Uterus (tissue), 4 donors: ENCODE measurements around the gene MOB3A. TPM values are rescaled to one million over a fixed set of nuclear protein-coding genes. Genes with fewer than 3 reads are reported as not detected.

Source experiments
- DNase-seq, 2 donors: peaks; one replicate each; pipeline ENCODE4 v3.0.0-alpha.2; 2019 to 2020
- H3K27ac ChIP-seq, 2 donors: fragments of 200-600 bp; sonication (generic); 1 replicate in 1 of 2; 2 replicates in 1 of 2; pipeline ENCODE4 v1.5.1; 2016 to 2018
- H3K27me3 ChIP-seq, 2 donors: fragments of 200-600 bp; sonication (generic); one replicate each; pipeline ENCODE4 v1.5.1; 2018 to 2019; ENCODE audit warnings: control low read depth in 1 of 2
- H3K36me3 ChIP-seq, 2 donors: fragments of 200-600 bp; sonication (generic); one replicate each; pipeline ENCODE4 v1.5.1; 2019; ENCODE audit warnings: control low read depth in 1 of 2
- H3K4me1 ChIP-seq, 2 donors: fragments of 200-600 bp; sonication (generic); one replicate each; pipeline ENCODE4 v1.5.1; 2018 to 2019; ENCODE audit warnings: control low read depth in 1 of 2
- H3K4me3 ChIP-seq, 2 donors: fragments of 200-600 bp; sonication (generic); 1 replicate in 1 of 2; 2 replicates in 1 of 2; pipeline ENCODE4 v1.5.1; 2018 to 2019; ENCODE audit warnings: mild to moderate bottlenecking in 1 of 2
- H3K9me3 ChIP-seq, 2 donors: fragments of 200-600 bp; sonication (generic); one replicate each; pipeline ENCODE4 v1.5.1; 2019; ENCODE audit warnings: control low read depth in 1 of 2
- POLR2A ChIP-seq, 2 donors: fragments of 450-650 bp; IDR thresholded peaks; one replicate each; pipeline ENCODE4 v1.6.1; 2016; ENCODE audit warnings: antibody characterized with exemption in 2 of 2, mild to moderate bottlenecking in 1 of 2, moderate library complexity in 1 of 2
- intact Hi-C: fragments of 100-400 bp; cut with DNase I; formaldehyde crosslinking; loops from one replicate; pipeline ENCODE4 v1.15.1; 2023; ENCODE audit warnings: low total_unique reads
- total RNA-seq, 4 donors: library from RNA; depleted of rRNA in 3 of 4; stranded (reverse); fragments of >200 nt in 3 of 4; gene quantifications; one replicate each; pipeline versions ENCODE4 v1.1.0 to v1.2.4, GENCODE V29; 2014 to 2023
- TF ChIP-seq, protein P1 (sequence below), 4 experiments: fragments of 200-600 bp in 2 of 4; fragments of 450-650 bp in 2 of 4; sonication (generic) in 2 of 4; IDR thresholded peaks; one replicate each; pipeline ENCODE4 v1.5.1; 2016 to 2019; ENCODE audit warnings: antibody characterized with exemption in 4 of 4, mild to moderate bottlenecking in 2 of 4, moderate library complexity in 1 of 4
- donor health status: DM: yes; HTN: yes; CAD: no.

Gene MOB3A
- total RNA-seq, 4 donors from 2014 or later: 10.2 to 81.4 (median 20.7) TPM

DNA sequence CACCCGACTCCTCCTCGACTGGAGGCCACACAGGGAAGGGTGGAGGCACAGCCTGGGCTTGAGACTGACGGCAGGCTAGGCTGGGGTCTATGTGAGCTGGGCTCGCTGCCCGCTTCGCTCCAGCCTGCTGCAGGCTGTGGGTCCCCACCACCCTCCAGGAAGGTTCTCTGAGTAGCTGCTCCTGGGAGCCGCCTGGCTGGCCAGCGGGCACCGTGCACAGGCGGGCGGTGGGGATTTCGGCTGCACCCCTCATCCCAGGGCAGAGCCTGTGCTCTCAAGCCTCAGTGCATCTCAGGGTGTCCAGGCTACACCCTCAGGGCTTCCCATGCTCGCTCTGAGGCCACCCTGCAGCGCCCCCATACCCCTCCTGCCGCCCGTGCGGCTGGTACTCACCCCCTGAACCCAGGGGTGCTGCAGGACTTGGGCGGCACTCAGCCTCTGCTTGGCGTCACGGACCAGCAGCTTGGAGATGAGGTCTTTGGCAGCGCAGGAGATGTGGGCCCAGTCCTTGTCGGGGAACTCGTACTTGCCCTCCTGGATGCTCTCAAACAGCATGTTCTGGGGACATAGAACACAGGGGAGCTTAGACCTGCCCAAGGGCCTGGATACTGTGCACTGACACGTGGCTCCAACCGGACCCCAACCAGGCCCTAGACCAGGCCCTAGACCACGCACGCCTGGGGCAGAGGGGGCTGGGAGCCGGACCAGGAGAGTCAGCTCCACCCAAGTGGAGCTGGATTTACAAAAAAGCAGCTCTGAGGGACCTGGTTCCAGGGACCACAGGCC, 55.3 kb downstream of the MOB3A start:
- Histone ChIP-seq H3K9me3 (no peaks in the 10 kb centered on the region), H3K36me3 (no peaks in the 10 kb centered on the region), H3K4me1 (peaks cover 6 to 11% of the 10 kb centered on the region in 2 donors), H3K27ac (peak overlapping the region; percentile 88 to 89), H3K27me3 (no peaks in the 10 kb centered on the region), H3K4me3 (no peak overlapping the region)
- intact Hi-C loops: no loop called here
- no peak for TF ChIP-seq POLR2A (IDR thresholded peaks at IDR 0.05)
- TF ChIP-seq, protein P1, sequence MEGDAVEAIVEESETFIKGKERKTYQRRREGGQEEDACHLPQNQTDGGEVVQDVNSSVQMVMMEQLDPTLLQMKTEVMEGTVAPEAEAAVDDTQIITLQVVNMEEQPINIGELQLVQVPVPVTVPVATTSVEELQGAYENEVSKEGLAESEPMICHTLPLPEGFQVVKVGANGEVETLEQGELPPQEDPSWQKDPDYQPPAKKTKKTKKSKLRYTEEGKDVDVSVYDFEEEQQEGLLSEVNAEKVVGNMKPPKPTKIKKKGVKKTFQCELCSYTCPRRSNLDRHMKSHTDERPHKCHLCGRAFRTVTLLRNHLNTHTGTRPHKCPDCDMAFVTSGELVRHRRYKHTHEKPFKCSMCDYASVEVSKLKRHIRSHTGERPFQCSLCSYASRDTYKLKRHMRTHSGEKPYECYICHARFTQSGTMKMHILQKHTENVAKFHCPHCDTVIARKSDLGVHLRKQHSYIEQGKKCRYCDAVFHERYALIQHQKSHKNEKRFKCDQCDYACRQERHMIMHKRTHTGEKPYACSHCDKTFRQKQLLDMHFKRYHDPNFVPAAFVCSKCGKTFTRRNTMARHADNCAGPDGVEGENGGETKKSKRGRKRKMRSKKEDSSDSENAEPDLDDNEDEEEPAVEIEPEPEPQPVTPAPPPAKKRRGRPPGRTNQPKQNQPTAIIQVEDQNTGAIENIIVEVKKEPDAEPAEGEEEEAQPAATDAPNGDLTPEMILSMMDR (IDR thresholded peaks at IDR 0.05): no peak
- DNase-seq: peak in 1 of 2 donors; percentile 21

DNA sequence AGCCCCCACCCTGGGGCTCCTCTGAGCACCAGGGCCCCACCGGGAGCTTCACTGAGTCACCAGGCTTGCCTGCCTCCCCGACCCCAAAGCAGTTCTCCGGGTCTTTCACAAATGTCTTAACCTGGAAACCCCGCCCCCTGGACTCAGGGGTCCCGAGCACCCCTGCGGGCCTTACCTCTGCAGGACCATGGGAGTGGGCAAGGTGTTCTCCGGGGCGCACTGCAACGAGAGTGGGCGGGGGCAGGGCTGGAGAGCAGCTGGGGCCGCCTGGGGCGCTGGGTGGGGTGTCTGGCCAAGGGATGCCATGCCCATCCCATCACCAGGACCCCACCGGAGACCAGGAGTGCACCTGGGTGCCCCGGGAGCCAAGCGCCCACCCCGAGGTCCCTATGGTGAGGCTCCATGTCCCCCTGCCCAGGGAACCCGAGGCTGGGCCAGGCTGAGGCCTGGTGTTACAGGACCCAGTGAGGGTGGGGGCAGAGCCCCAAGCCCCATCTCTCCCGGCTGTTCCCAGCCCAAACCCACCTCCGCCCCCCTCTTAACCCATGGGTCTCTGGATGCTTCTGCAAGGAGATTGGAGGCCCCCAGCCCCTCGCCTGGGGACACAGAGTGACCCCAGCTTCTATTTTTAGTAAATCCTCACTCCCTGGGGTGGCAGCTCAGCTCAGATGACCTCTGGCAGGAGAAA, 56.0 kb downstream of the MOB3A start:
- Histone ChIP-seq H3K4me1 (peaks cover 6 to 11% of the 10 kb centered on the region in 2 donors), H3K27ac (peak overlapping the region in 1 of 2 donors; percentile 89), H3K27me3 (no peaks in the 10 kb centered on the region), H3K9me3 (no peaks in the 10 kb centered on the region), H3K36me3 (no peaks in the 10 kb centered on the region), H3K4me3 (no peak overlapping the region)
- DNase-seq: peak in 1 of 2 donors; percentile 29
- no peak for TF ChIP-seq POLR2A (IDR thresholded peaks at IDR 0.05)
- TF ChIP-seq, protein P1 (IDR thresholded peaks at IDR 0.05): no peak
- intact Hi-C loops: no loop called here

DNA sequence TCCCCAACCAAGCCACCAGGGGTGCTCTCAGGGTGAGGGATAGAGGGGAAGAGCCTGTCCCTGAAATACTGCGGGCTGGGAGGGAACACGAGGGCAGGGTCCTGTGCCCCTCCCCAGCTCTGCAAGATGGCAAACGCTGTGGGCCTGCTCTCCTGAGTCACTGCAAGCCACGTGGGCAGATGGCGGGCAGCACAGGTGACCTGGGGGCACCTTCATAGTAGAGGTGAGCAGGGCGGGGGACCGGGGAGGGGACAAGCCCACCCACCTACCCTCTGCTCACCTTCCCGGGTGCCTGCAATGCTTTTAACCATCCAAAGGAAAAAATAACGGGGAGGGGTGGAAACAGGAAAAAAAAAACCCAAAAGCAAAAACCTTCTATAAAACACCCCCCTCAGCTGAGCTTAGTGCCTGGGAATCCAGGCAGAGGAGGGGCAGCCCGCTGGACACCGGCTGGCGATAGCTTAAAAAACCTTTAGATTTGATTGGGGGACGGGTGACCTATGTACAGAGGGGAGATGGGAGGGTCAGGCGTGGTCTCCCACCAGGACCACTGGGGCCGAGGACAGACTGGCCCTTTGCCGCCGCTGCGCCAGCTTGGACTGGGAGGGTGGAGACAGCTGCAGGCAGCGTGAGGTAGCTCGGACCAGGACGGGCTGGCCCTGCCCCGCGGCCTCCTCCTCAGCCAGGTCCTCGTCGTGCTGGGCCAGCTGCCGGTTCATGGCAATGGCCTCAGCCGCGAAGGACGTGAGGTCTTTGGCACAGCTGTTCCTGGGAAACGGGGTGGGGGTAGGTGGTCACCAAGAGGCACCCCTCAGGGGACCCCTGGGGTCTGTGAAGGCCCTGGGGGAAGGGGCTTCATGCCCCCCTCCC, 56.8 kb downstream of the MOB3A start:
- H3K4me1 ChIP-seq: peaks cover 6 to 11% of the 10 kb centered on the region in 2 donors
- no peaks in the 10 kb centered on the region for H3K27me3 ChIP-seq
- no peak for TF ChIP-seq POLR2A (IDR thresholded peaks at IDR 0.05)
- TF ChIP-seq, protein P1 (IDR thresholded peaks at IDR 0.05): no peak
- H3K27ac ChIP-seq: peak overlapping the region in 1 of 2 donors; percentile 89
- H3K36me3 ChIP-seq: no peaks in the 10 kb centered on the region
- H3K9me3 ChIP-seq: no peaks in the 10 kb centered on the region
- no peak overlapping the region for H3K4me3 ChIP-seq
- no peak for DNase-seq
- intact Hi-C loops: no loop called here

DNA sequence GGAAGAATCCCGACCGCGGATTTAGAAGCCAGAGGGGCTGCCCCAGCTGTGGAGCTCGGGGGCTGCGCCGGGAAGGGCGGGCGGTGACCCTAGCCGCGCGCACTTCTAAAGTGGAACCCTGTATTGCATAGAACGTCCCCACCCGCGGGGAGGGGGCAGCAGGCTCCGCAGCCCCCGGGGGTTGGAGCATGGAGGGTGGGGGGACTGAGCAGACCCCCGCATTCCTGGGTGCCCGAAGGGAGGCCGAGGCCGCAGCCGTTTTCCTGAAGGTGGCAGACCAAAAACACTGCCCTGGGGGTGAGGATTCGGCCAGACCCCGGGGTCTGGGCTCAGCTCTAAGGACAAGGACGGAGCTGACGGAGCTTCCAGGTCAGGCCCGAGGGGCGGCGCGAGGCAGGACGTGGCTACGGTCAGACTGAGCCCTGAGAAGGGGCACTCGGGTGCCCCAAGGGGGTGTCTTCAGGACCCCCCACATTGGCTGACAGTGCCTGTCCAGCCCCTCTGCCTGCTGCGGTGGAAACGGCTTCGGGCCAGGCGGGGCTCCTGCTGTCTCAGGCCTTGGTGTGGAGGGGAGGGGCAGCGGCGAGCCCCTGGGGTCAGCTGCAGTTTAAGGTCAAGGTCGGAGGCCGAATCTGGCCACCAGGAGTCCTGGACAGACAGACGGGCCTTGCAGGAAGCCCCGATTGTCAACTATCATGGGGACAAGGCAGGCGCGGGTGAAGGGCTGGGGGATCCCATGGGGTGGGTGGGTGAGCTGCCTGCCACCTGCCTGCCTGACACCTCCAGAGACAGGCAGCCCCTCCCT, 57.6 kb downstream of the MOB3A start:
- intact Hi-C loops: no loop called here
- TF ChIP-seq, protein P1 (IDR thresholded peaks at IDR 0.05): no peak
- TF ChIP-seq POLR2A (IDR thresholded peaks at IDR 0.05): no peak
- Histone ChIP-seq H3K27ac (no peak overlapping the region), H3K4me3 (no peak overlapping the region), H3K36me3 (no peaks in the 10 kb centered on the region), H3K4me1 (peaks cover 6 to 11% of the 10 kb centered on the region in 2 donors), H3K27me3 (no peaks in the 10 kb centered on the region), H3K9me3 (no peaks in the 10 kb centered on the region)
- DNase-seq: no peak
